HCT116 (cell line): ENCODE data around the gene UCN2. TPM values are rescaled to one million over a fixed set of nuclear protein-coding genes. Genes with fewer than 3 reads are reported as not detected.

Experiments used
- ATAC-seq: fragments of 200-7000 bp; cut with Tn5 transposase; 2 replicates; pipeline ENCODE4 v1.9.1; 2020; ENCODE audit warnings: mild to moderate bottlenecking, moderate library complexity
- BruUV-seq: library from RNA; stranded (reverse); fragments of 400-500 nt; replicated peaks from 2 replicates; lab custom pipeline; 2021; lab: Mats Ljungman, UMichigan
- CTCF ChIA-PET: fragments of 300-600 bp; sonication (Branson Sonifier 250); formaldehyde crosslinking; loops from one replicate; lab custom pipeline; 2021; ENCODE audit warnings: antibody characterized with exemption; lab: Charles Lee
- POLR2A ChIA-PET: fragments of 300-600, 350-600 bp; sonication (Branson Sonifier 250); formaldehyde crosslinking; loops from one replicate; lab custom pipeline; 2021; ENCODE audit warnings: antibody characterized with exemption; lab: Charles Lee
- RAD21 ChIA-PET, 2 experiments: fragments of 300-600 bp; sonication (Branson Sonifier 250); formaldehyde crosslinking; loops; one replicate each; lab custom pipeline; 2023; ENCODE audit warnings: low total read pairs in 2 of 2; ENCODE audit not compliant: uncharacterized antibody in 2 of 2, unreplicated experiment in 2 of 2, low non-redundant PET in 1 of 2; lab: Charles Lee
- DNase-seq: peaks from one replicate; pipeline ENCODE4 v3.0.0-alpha.2; 2010; ENCODE audit warnings: low read depth, low spot score
- H2AFZ ChIP-seq: fragments of 200-600 bp; shearing (Covaris generic), sonication (generic); 2 replicates; pipeline ENCODE4 v1.6.1; 2017; ENCODE audit warnings: low read depth, mixed run types, mixed read lengths, antibody characterized with exemption, low read length; ENCODE audit not compliant: poor library complexity, severe bottlenecking
- H3K27ac ChIP-seq: 2 replicates; pipeline ENCODE4 v1.5.1; 2012; ENCODE audit warnings: low read depth, low read length
- H3K27me3 ChIP-seq: fragments of 200-600 bp; sonication (generic); 2 replicates; pipeline ENCODE4 v1.6.1; 2016; ENCODE audit warnings: mixed run types, low read length, mixed read lengths; ENCODE audit not compliant: insufficient read depth
- H3K36me3 ChIP-seq, 2 experiments: fragments of 200-500 bp in 1 of 2; fragments of 200-600 bp in 1 of 2; sonication (Bioruptor generic) in 1 of 2; sonication (generic) in 1 of 2; 2 replicates each; pipeline versions ENCODE4 v1.5.1 to v1.6.1; 2014 to 2016; ENCODE audit warnings: low read length in 2 of 2, inconsistent platforms in 1 of 2, mixed read lengths in 1 of 2, mixed run types in 1 of 2; ENCODE audit not compliant: insufficient read depth in 2 of 2, control insufficient read depth in 1 of 2
- H3K4me1 ChIP-seq, 2 experiments: fragments of 200-600 bp in 1 of 2; sonication (generic) in 1 of 2; 2 replicates each; pipeline versions ENCODE4 v1.5.1 to v1.6.1; 2012 to 2017; ENCODE audit warnings: low read length in 2 of 2, inconsistent platforms in 1 of 2, mild to moderate bottlenecking in 1 of 2, mixed read lengths in 1 of 2, mixed run types in 1 of 2, moderate library complexity in 1 of 2; ENCODE audit not compliant: insufficient read depth in 2 of 2, control insufficient read depth in 1 of 2
- H3K4me2 ChIP-seq: fragments of 200-600 bp; sonication (generic); 2 replicates; pipeline ENCODE4 v1.6.1; 2017; ENCODE audit warnings: mixed run types, low read length, mixed read lengths
- H3K4me3 ChIP-seq, 2 experiments: fragments of 200-600 bp in 1 of 2; sonication (generic) in 1 of 2; replicated peaks in 1 of 2; 2 replicates each; pipeline ENCODE4 v1.5.1; 2011 to 2016; ENCODE audit warnings: low read length in 2 of 2, control low read depth in 1 of 2, low read depth in 1 of 2, mild to moderate bottlenecking in 1 of 2, mixed read lengths in 1 of 2, mixed run types in 1 of 2
- H3K79me2 ChIP-seq: fragments of 200-600 bp; sonication (generic); 2 replicates; pipeline ENCODE4 v1.6.1; 2017; ENCODE audit warnings: mild to moderate bottlenecking, mixed run types, low read length, moderate library complexity, mixed read lengths; ENCODE audit not compliant: insufficient read depth
- H3K9ac ChIP-seq: fragments of 200-600 bp; sonication (generic); 2 replicates; pipeline ENCODE4 v1.6.1; 2016; ENCODE audit warnings: low read length, mixed read lengths
- H3K9me2 ChIP-seq: fragments of 200-600 bp; sonication (generic), shearing (Covaris generic); 2 replicates; pipeline ENCODE4 v1.6.1; 2017; ENCODE audit warnings: mixed run types, mild to moderate bottlenecking, moderate library complexity; ENCODE audit not compliant: insufficient read depth
- H3K9me3 ChIP-seq, 2 experiments: fragments of 200-500 bp in 1 of 2; fragments of 200-600 bp in 1 of 2; sonication (Bioruptor generic) in 1 of 2; sonication (generic) in 1 of 2; 2 replicates each; pipeline ENCODE4 v1.6.1; 2014 to 2017; ENCODE audit warnings: low read length in 2 of 2, mixed read lengths in 2 of 2, inconsistent platforms in 1 of 2, low read depth in 1 of 2, mild to moderate bottlenecking in 1 of 2, mixed run types in 1 of 2, moderate library complexity in 1 of 2; ENCODE audit not compliant: control insufficient read depth in 1 of 2, insufficient read depth in 1 of 2
- H4K20me1 ChIP-seq: fragments of 200-600 bp; sonication (generic), shearing (Covaris generic); 2 replicates; pipeline ENCODE4 v1.6.1; 2017; ENCODE audit warnings: mixed run types, mild to moderate bottlenecking, moderate library complexity; ENCODE audit not compliant: insufficient read depth
- CEBPB ChIP-seq: IDR thresholded peaks from 2 replicates; pipeline ENCODE4 v1.6.1; 2012; ENCODE audit warnings: low read depth
- EGR1 ChIP-seq: IDR thresholded peaks from 2 replicates; pipeline ENCODE4 v1.6.1; 2012; ENCODE audit warnings: low read depth
- ELF1 ChIP-seq: IDR thresholded peaks from 2 replicates; pipeline ENCODE4 v1.6.1; 2012; ENCODE audit warnings: low read depth, borderline replicate concordance
- EZH2 ChIP-seq: fragments of 200-600 bp; sonication (generic); IDR thresholded peaks from 2 replicates; pipeline ENCODE4 v1.6.1; 2017; ENCODE audit warnings: antibody characterized with exemption, mixed run types
- EZH2phosphoT487 ChIP-seq: fragments of 200-600 bp; IDR thresholded peaks from 2 replicates; pipeline ENCODE4 v1.6.1; 2018; ENCODE audit warnings: antibody characterized with exemption, borderline replicate concordance
- FOSL1 ChIP-seq: IDR thresholded peaks from 2 replicates; pipeline ENCODE4 v1.6.1; 2012; ENCODE audit warnings: low read depth
- JUND ChIP-seq: IDR thresholded peaks from 2 replicates; pipeline ENCODE4 v1.6.1; 2012
- POLR2AphosphoS5 ChIP-seq: IDR thresholded peaks from 2 replicates; pipeline ENCODE4 v1.6.1; 2011; ENCODE audit warnings: mild to moderate bottlenecking, low read depth, low read length, moderate library complexity
- RAD21 ChIP-seq: IDR thresholded peaks from 2 replicates; pipeline ENCODE4 v1.6.1; 2012; ENCODE audit warnings: low read depth, mild to moderate bottlenecking
- REST ChIP-seq: IDR thresholded peaks from 2 replicates; pipeline ENCODE4 v1.6.1; 2012; ENCODE audit warnings: low read depth
- SP1 ChIP-seq: IDR thresholded peaks from 2 replicates; pipeline ENCODE4 v1.6.1; 2012; ENCODE audit warnings: low read depth
- SRF ChIP-seq: IDR thresholded peaks from 2 replicates; pipeline ENCODE4 v1.6.1; 2012; ENCODE audit warnings: low read depth
- TCF7L2 ChIP-seq: IDR thresholded peaks from 2 replicates; pipeline ENCODE4 v1.7.0; 2011; ENCODE audit warnings: borderline replicate concordance, inconsistent platforms; ENCODE audit not compliant: insufficient read depth, insufficient read length; ENCODE audit errors: extremely low read depth
- YY1 ChIP-seq: IDR thresholded peaks from 2 replicates; pipeline ENCODE4 v1.6.1; 2011; ENCODE audit warnings: low read length, low read depth, moderate library complexity, mild to moderate bottlenecking; ENCODE audit not compliant: insufficient replicate concordance; ENCODE audit errors: extremely low read depth
- ZFX ChIP-seq: fragments of 450-650 bp; IDR thresholded peaks from 2 replicates; pipeline ENCODE4 v1.6.1; 2017
- ZNF274 ChIP-seq: fragments of 200-500 bp; sonication (Bioruptor generic); IDR thresholded peaks from 2 replicates; pipeline ENCODE4 v1.6.1; 2014; ENCODE audit warnings: mild to moderate bottlenecking, low read depth, low read length, inconsistent platforms
- intact Hi-C: fragments of 100-400 bp; cut with micrococcal nuclease; formaldehyde crosslinking; loops from 2 replicates; pipeline ENCODE4 v1.10.0; 2022
- total RNA-seq: library from RNA; stranded (reverse); gene quantifications from one replicate; pipeline ENCODE4 v1.2.1, GENCODE V29; 2021; ENCODE audit not compliant: unreplicated experiment
- TF ChIP-seq, protein P1 (sequence below), 3 experiments: fragments of 200-600 bp in 1 of 3; sonication (generic) in 1 of 3; IDR thresholded peaks in 2 of 3; conservative IDR thresholded peaks in 1 of 3; 2 replicates each; pipeline ENCODE4 v1.5.1; 2012 to 2017; ENCODE audit warnings: low read depth in 2 of 3, low read length in 2 of 3, antibody characterized with exemption in 1 of 3, borderline replicate concordance in 1 of 3, control low read depth in 1 of 3, mild to moderate bottlenecking in 1 of 3, mixed read lengths in 1 of 3, mixed run types in 1 of 3, moderate library complexity in 1 of 3; ENCODE audit not compliant: insufficient read depth in 1 of 3

Gene UCN2
- total RNA-seq, 1 experiment from 2014 or later: 1.5 TPM

GRCh38 chr3:48518069-48518468, 45.5 kb downstream of the UCN2 start:
- intact Hi-C loops: no loop called here
- ChIA-PET RAD21 (no interaction called here), POLR2A (no interaction called here), CTCF (no interaction called here)
- Histone ChIP-seq H3K79me2 (no peaks in the 10 kb centered on the region), H3K9ac (no peak overlapping the region), H3K36me3 (0 out of 4 replicates have a peak, but pooled peaks cover 0 to 4% of the 10 kb centered on the region in 2 experiments), H3K9me2 (no peaks in the 10 kb centered on the region), H4K20me1 (no peaks in the 10 kb centered on the region), H2AFZ (no peak overlapping the region), H3K4me1 (peaks cover 0 to 2% of the 10 kb centered on the region in 2 experiments; a peak in 1 of 4 replicates), H3K27ac (no peak overlapping the region), H3K9me3 (no peaks in the 10 kb centered on the region), H3K4me3 (no peak overlapping the region), H3K4me2 (no peak overlapping the region), H3K27me3 (no peaks in the 10 kb centered on the region)
- TF ChIP-seq SRF (no peak), JUND (no peak), CEBPB (no peak), EZH2 (no peak), YY1 (no peak)
- TF ChIP-seq, protein P1, sequence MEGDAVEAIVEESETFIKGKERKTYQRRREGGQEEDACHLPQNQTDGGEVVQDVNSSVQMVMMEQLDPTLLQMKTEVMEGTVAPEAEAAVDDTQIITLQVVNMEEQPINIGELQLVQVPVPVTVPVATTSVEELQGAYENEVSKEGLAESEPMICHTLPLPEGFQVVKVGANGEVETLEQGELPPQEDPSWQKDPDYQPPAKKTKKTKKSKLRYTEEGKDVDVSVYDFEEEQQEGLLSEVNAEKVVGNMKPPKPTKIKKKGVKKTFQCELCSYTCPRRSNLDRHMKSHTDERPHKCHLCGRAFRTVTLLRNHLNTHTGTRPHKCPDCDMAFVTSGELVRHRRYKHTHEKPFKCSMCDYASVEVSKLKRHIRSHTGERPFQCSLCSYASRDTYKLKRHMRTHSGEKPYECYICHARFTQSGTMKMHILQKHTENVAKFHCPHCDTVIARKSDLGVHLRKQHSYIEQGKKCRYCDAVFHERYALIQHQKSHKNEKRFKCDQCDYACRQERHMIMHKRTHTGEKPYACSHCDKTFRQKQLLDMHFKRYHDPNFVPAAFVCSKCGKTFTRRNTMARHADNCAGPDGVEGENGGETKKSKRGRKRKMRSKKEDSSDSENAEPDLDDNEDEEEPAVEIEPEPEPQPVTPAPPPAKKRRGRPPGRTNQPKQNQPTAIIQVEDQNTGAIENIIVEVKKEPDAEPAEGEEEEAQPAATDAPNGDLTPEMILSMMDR (IDR thresholded peaks at IDR 0.05 in 2 of 3, conservative IDR thresholded peaks at IDR 0.05 in 1 of 3; ENCODE audit: borderline replicate concordance in 1 of 3, insufficient read depth in 1 of 3, low read depth in 2 of 3, low read length in 2 of 3): no peak
- no TSS peak for BruUV-seq
- DNase-seq (no peak), ATAC-seq (no peak)

DNA sequence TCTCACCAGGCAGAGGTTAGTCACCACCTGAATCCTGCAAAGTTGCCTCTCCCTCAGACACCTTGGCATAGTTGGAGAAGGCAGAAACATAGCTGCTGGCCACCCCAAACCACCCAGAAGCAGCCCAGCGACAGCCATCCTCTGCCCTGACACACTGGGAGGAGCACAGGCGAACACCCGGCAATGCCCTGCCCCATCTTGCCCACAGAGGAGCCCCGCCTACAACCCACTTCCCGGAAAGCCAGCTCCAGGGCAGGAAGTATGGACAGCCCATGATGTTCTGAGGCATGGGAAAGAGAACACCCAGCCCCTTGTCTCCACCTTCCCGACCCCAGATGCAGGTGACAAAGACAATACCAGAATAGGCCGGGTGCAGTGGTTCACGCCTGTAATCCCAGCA, 47.0 kb downstream of the UCN2 start:
- ChIA-PET RAD21 (no interaction called here), CTCF (no interaction called here), POLR2A (no interaction called here)
- H3K27me3 ChIP-seq: no peaks in the 10 kb centered on the region
- H3K79me2 ChIP-seq: no peaks in the 10 kb centered on the region
- no peak overlapping the region for H3K9ac ChIP-seq
- no peaks in the 10 kb centered on the region for H3K9me2 ChIP-seq
- 0 out of 4 replicates have a peak, but pooled peaks cover 0 to 4% of the 10 kb centered on the region in 2 experiments for H3K36me3 ChIP-seq
- DNase-seq (no peak), ATAC-seq (0 out of 2 replicates have a peak, but pooled peaks have one; percentile 47)
- H3K4me3 ChIP-seq: no peak overlapping the region
- intact Hi-C loops: no loop called here
- BruUV-seq: no TSS peak
- no peak overlapping the region for H3K27ac ChIP-seq
- no peak overlapping the region for H2AFZ ChIP-seq
- H3K4me2 ChIP-seq: no peak overlapping the region
- no peaks in the 10 kb centered on the region for H4K20me1 ChIP-seq
- peaks cover 0 to 2% of the 10 kb centered on the region in 2 experiments; a peak in 1 of 4 replicates for H3K4me1 ChIP-seq
- no peaks in the 10 kb centered on the region for H3K9me3 ChIP-seq
- TF ChIP-seq SRF (no peak), YY1 (no peak), SP1 (no peak), RAD21 (no peak), TCF7L2 (no peak), CEBPB (no peak), ELF1 (no peak), EZH2phosphoT487 (no peak), REST (no peak), FOSL1 (no peak), ZNF274 (no peak), ZFX (no peak), EGR1 (no peak), POLR2AphosphoS5 (no peak)
